Fibroblast of lung (primary cell): ENCODE results near the gene RIT2. TPM values are rescaled to one million over a fixed set of nuclear protein-coding genes. Genes with fewer than 3 reads are reported as not detected.

Experiments
- DNase-seq, 2 donors: peaks; one replicate each; pipeline versions ENCODE4 v3.0.0 to v3.0.0-alpha.2; 2010; ENCODE audit warnings: low read depth in 2 of 2
- H2AFZ ChIP-seq: 2 replicates; pipeline ENCODE4 v1.5.1; 2012; ENCODE audit warnings: low read length, control low read depth, inconsistent platforms
- H3K27ac ChIP-seq: 2 replicates; pipeline ENCODE4 v1.5.1; 2011; ENCODE audit warnings: low read length, control low read depth; ENCODE audit not compliant: insufficient read depth
- H3K27me3 ChIP-seq: 2 replicates; pipeline ENCODE4 v1.5.1; 2011; ENCODE audit warnings: mild to moderate bottlenecking, low read length; ENCODE audit not compliant: control insufficient read depth, insufficient read depth
- H3K36me3 ChIP-seq: 2 replicates; pipeline ENCODE4 v1.5.1; 2011; ENCODE audit warnings: low read length; ENCODE audit not compliant: control insufficient read depth, insufficient read depth
- H3K4me1 ChIP-seq: 2 replicates; pipeline ENCODE4 v1.5.1; 2011; ENCODE audit warnings: low read length; ENCODE audit not compliant: control insufficient read depth, insufficient read depth; ENCODE audit errors: extremely low read depth
- H3K4me2 ChIP-seq: 2 replicates; pipeline ENCODE4 v1.5.1; 2011; ENCODE audit warnings: low read length, control low read depth; ENCODE audit not compliant: insufficient read depth; ENCODE audit errors: extremely low read depth
- H3K4me3 ChIP-seq, 4 experiments: fragments of 200-600 bp in 1 of 4; sonication (generic) in 1 of 4; replicated peaks in 1 of 4; 2 replicates each; pipeline ENCODE4 v1.5.1; 2011 to 2016; ENCODE audit warnings: low read length in 4 of 4, low read depth in 3 of 4, mild to moderate bottlenecking in 3 of 4, control low read depth in 2 of 4, inconsistent platforms in 1 of 4, mixed read lengths in 1 of 4; ENCODE audit not compliant: insufficient read depth in 1 of 4; ENCODE audit errors: control extremely low read depth in 1 of 4
- H3K79me2 ChIP-seq: 2 replicates; pipeline ENCODE4 v1.5.1; 2012; ENCODE audit warnings: mild to moderate bottlenecking, low read length, inconsistent platforms; ENCODE audit not compliant: control insufficient read depth, insufficient read depth
- H3K9ac ChIP-seq: 2 replicates; pipeline ENCODE4 v1.5.1; 2011; ENCODE audit warnings: mild to moderate bottlenecking, low read length, control low read depth; ENCODE audit not compliant: insufficient read depth
- H3K9me3 ChIP-seq: 2 replicates; pipeline ENCODE4 v1.5.1; 2012; ENCODE audit warnings: low read depth, low read length; ENCODE audit not compliant: control insufficient read depth, insufficient read depth
- H4K20me1 ChIP-seq: 2 replicates; pipeline ENCODE4 v1.5.1; 2011; ENCODE audit warnings: low read length; ENCODE audit not compliant: control insufficient read depth, insufficient read depth; ENCODE audit errors: extremely low read depth
- CTCF ChIP-seq, 2 donors: IDR thresholded peaks in 1 of 2; conservative IDR thresholded peaks in 1 of 2; 1 replicate in 1 of 2; 2 replicates in 1 of 2; pipeline ENCODE4 v1.5.1; 2011 to 2012; ENCODE audit warnings: low read length in 2 of 2, control low read depth in 1 of 2, inconsistent platforms in 1 of 2, low read depth in 1 of 2, mild to moderate bottlenecking in 1 of 2
- EZH2 ChIP-seq: IDR thresholded peaks from 2 replicates; pipeline ENCODE4 v1.5.1; 2012; ENCODE audit warnings: low read length, control low read depth, mild to moderate bottlenecking; ENCODE audit errors: missing control alignments
- polyA plus RNA-seq, 2 donors: library from polyadenylated mRNA; depleted of rRNA in 1 of 2; stranded (reverse) in 1 of 2; unstranded in 1 of 2; fragments of >200 nt; gene quantifications; 2 replicates each; pipeline ENCODE4 v1.2.1, GENCODE V29; 2011 to 2012; ENCODE audit warnings: missing spikeins in 1 of 2
- total RNA-seq: library from RNA; depleted of rRNA; stranded (reverse); fragments of >200 nt; gene quantifications from 2 replicates; pipeline ENCODE4 v1.2.1, GENCODE V29; 2014

RIT2 gene
- total and polyA plus RNA-seq, 2 donors (not counting 1 experiment from before 2014, with no cell fraction given) = not detected

- TF ChIP-seq EZH2 (no peak), CTCF (conservative IDR thresholded peaks at IDR 0.05 in 1 of 2, IDR thresholded peaks at IDR 0.05 in 1 of 2; ENCODE audit: low read depth in 1 of 2, low read length in 2 of 2) (no peak)
- Histone ChIP-seq H2AFZ (no peak overlapping the region), H3K9ac (no peak overlapping the region), H3K27me3 (no peaks in the 10 kb centered on the region), H4K20me1 (no peaks in the 10 kb centered on the region), H3K4me1 (no peaks in the 10 kb centered on the region), H3K4me2 (no peak overlapping the region), H3K4me3 (no peak overlapping the region), H3K27ac (no peak overlapping the region), H3K79me2 (no peaks in the 10 kb centered on the region), H3K9me3 (no peaks in the 10 kb centered on the region), H3K36me3 (no peaks in the 10 kb centered on the region)
- no peak for DNase-seq
Measured at GRCh38 chr18:42883169-42883568, 232.3 kb downstream of the RIT2 start.

- no peaks in the 10 kb centered on the region for H3K4me1 ChIP-seq
- H3K4me2 ChIP-seq = no peak overlapping the region
- no peak overlapping the region for H3K27ac ChIP-seq
- peak in 1 of 2 donors; percentile 4 for DNase-seq
- H4K20me1 ChIP-seq = no peaks in the 10 kb centered on the region
- TF ChIP-seq CTCF (conservative IDR thresholded peaks at IDR 0.05 in 1 of 2, IDR thresholded peaks at IDR 0.05 in 1 of 2; ENCODE audit: low read depth in 1 of 2, low read length in 2 of 2) (no peak), EZH2 (no peak)
- H3K9ac ChIP-seq = no peak overlapping the region
- H3K79me2 ChIP-seq = no peaks in the 10 kb centered on the region
- no peaks in the 10 kb centered on the region for H3K27me3 ChIP-seq
- H3K4me3 ChIP-seq = no peak overlapping the region
- H3K9me3 ChIP-seq = no peaks in the 10 kb centered on the region
- no peak overlapping the region for H2AFZ ChIP-seq
- H3K36me3 ChIP-seq = no peaks in the 10 kb centered on the region
Measured at GRCh38 chr18:42882122-42882521, 233.4 kb downstream of the RIT2 start.

GRCh38 chr18:42872838-42873237 lies 242.6 kb downstream of the RIT2 start:
- H3K27ac ChIP-seq = no peak overlapping the region
- H3K9me3 ChIP-seq = no peaks in the 10 kb centered on the region
- H3K4me2 ChIP-seq = no peak overlapping the region
- no peaks in the 10 kb centered on the region for H3K79me2 ChIP-seq
- no peak overlapping the region for H3K4me3 ChIP-seq
- peak in 1 of 2 donors; percentile 22 for DNase-seq
- H3K36me3 ChIP-seq = no peaks in the 10 kb centered on the region
- H3K27me3 ChIP-seq = no peaks in the 10 kb centered on the region
- H2AFZ ChIP-seq = no peak overlapping the region
- no peaks in the 10 kb centered on the region for H4K20me1 ChIP-seq
- TF ChIP-seq CTCF (conservative IDR thresholded peaks at IDR 0.05 in 1 of 2, IDR thresholded peaks at IDR 0.05 in 1 of 2; ENCODE audit: low read depth in 1 of 2, low read length in 2 of 2) (no peak), EZH2 (no peak)
- H3K9ac ChIP-seq = no peak overlapping the region
- H3K4me1 ChIP-seq = no peaks in the 10 kb centered on the region
